Coronary artery (tissue), 2 donors: ENCODE results near the gene MORF4L1.

ENCODE experiments used
- DNase-seq: peaks from one replicate; pipeline ENCODE4 v3.0.0-alpha.2; 2017; ENCODE audit warnings: low spot score
- H3K27ac ChIP-seq, 2 donors: fragments of 200-600 bp; sonication (generic); one replicate each; pipeline ENCODE4 v1.5.1; 2016 to 2019
- H3K4me3 ChIP-seq: fragments of 200-600 bp; sonication (generic); 2 replicates; pipeline ENCODE4 v1.5.1; 2016; ENCODE audit warnings: mild to moderate bottlenecking, moderate library complexity
- CTCF ChIP-seq: fragments of 200-600 bp; sonication (generic); IDR thresholded peaks from one replicate; pipeline ENCODE4 v1.5.1; 2019; ENCODE audit warnings: antibody characterized with exemption

The MORF4L1 gene

GRCh38 chr15:78878356-78878755, 5.7 kb downstream of the MORF4L1 start:
- TF ChIP-seq CTCF = no peak
- Histone ChIP-seq H3K27ac (no peak overlapping the region), H3K4me3 (peak overlapping the region; percentile 44)
- no peak for DNase-seq

- DNase-seq = no peak
- H3K27ac ChIP-seq = peak overlapping the region; percentile 28 to 54
- H3K4me3 ChIP-seq = peak overlapping the region; percentile 32
- no peak for TF ChIP-seq CTCF
These were observed 7.0 kb downstream of the MORF4L1 start for GRCh38 chr15:78879517-78880241.

GRCh38 chr15:78880242-78880533, 7.5 kb downstream of the MORF4L1 start:
- Histone ChIP-seq H3K27ac (no peak overlapping the region), H3K4me3 (no peak overlapping the region)
- no peak for TF ChIP-seq CTCF
- DNase-seq = no peak

- DNase-seq = no peak
- H3K27ac ChIP-seq = no peak overlapping the region
- TF ChIP-seq CTCF = no peak
- H3K4me3 ChIP-seq = no peak overlapping the region
These were observed 8.1 kb downstream of the MORF4L1 start for GRCh38 chr15:78880813-78881212.

- TF ChIP-seq CTCF = no peak
- DNase-seq = no peak
These were observed 9.0 kb downstream of the MORF4L1 start for GRCh38 chr15:78881681-78882080.

GRCh38 chr15:78889000-78889399, 16.3 kb downstream of the MORF4L1 start:
- Histone ChIP-seq H3K27ac (no peak overlapping the region), H3K4me3 (no peak overlapping the region)
- no peak for DNase-seq
- TF ChIP-seq CTCF = no peak

More at GRCh38 chr15:78881681-78882080, 9.0 kb downstream of the MORF4L1 start:
- Histone ChIP-seq H3K27ac (no peak overlapping the region), H3K4me3 (no peak overlapping the region)

- no peak for DNase-seq
- no peak for TF ChIP-seq CTCF
- Histone ChIP-seq H3K4me3 (no peak overlapping the region), H3K27ac (no peak overlapping the region)
These were observed 20.8 kb downstream of the MORF4L1 start for GRCh38 chr15:78893538-78893937.
